B cell (primary cell): ENCODE results near the gene PSEN1.

Experiments used
- EZH2 ChIP-seq: IDR thresholded peaks from 2 replicates; pipeline ENCODE4 v1.6.1; 2012; ENCODE audit warnings: borderline replicate concordance, low read depth, mild to moderate bottlenecking, moderate library complexity, low read length; ENCODE audit not compliant: insufficient read depth, poor library complexity, severe bottlenecking
- TF ChIP-seq, protein P1 (sequence below): fragments of 200-600 bp; IDR thresholded peaks from one replicate; pipeline ENCODE4 v1.8.0; 2022; ENCODE audit warnings: antibody characterized with exemption, mild to moderate bottlenecking

DNA sequence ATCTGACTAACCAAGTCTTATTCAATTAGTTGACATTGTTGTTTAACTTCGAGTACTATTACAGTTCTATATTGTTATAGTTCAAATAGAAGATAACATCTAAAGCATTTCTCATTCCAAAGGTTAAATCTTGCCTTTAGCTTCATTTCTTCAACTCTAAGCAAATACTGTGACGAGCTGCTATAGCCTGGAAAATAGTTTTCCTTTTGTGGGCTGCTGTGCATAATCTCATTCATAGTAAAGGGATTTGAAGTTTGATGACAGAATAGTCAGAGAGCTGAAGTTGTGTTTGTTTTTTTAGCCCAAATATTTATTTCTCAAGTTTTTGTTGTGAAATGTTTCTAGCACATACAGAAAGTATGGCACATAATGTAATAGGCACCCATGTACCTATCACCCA is 13.4 kb downstream of the PSEN1 start:
- TF ChIP-seq, protein P1, sequence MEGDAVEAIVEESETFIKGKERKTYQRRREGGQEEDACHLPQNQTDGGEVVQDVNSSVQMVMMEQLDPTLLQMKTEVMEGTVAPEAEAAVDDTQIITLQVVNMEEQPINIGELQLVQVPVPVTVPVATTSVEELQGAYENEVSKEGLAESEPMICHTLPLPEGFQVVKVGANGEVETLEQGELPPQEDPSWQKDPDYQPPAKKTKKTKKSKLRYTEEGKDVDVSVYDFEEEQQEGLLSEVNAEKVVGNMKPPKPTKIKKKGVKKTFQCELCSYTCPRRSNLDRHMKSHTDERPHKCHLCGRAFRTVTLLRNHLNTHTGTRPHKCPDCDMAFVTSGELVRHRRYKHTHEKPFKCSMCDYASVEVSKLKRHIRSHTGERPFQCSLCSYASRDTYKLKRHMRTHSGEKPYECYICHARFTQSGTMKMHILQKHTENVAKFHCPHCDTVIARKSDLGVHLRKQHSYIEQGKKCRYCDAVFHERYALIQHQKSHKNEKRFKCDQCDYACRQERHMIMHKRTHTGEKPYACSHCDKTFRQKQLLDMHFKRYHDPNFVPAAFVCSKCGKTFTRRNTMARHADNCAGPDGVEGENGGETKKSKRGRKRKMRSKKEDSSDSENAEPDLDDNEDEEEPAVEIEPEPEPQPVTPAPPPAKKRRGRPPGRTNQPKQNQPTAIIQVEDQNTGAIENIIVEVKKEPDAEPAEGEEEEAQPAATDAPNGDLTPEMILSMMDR: no peak
- no peak for TF ChIP-seq EZH2
